Breast epithelium (tissue), 4 donors: ENCODE data around the gene TTLL11. TPM values are rescaled to one million over a fixed set of nuclear protein-coding genes. Genes with fewer than 3 reads are reported as not detected.

Experiments
- DNase-seq, 2 donors: peaks; one replicate each; pipeline ENCODE4 v3.0.0-alpha.2; 2019; ENCODE audit warnings: low spot score in 2 of 2
- H3K27ac ChIP-seq, 2 donors: fragments of 200-600 bp; sonication (generic) in 1 of 2; one replicate each; pipeline ENCODE4 v1.5.1; 2016 to 2019; ENCODE audit warnings: mild to moderate bottlenecking in 1 of 2
- H3K27me3 ChIP-seq, 2 donors: fragments of 200-600 bp; sonication (generic) in 1 of 2; one replicate each; pipeline versions ENCODE4 v1.5.1 to v1.6.0; 2017 to 2019; ENCODE audit warnings: control low read depth in 1 of 2, mild to moderate bottlenecking in 1 of 2
- H3K36me3 ChIP-seq: fragments of 200-600 bp; one replicate; pipeline ENCODE4 v1.5.1; 2019
- H3K4me1 ChIP-seq, 2 donors: fragments of 200-600 bp; sonication (generic); one replicate each; pipeline ENCODE4 v1.5.1; 2016 to 2019; ENCODE audit warnings: control low read depth in 1 of 2
- H3K4me3 ChIP-seq, 3 donors: fragments of 200-600 bp; sonication (generic); 1 replicate in 2 of 3; 2 replicates in 1 of 3; pipeline ENCODE4 v1.5.1; 2016 to 2019; ENCODE audit warnings: mild to moderate bottlenecking in 3 of 3, moderate library complexity in 2 of 3
- H3K9me3 ChIP-seq, 2 donors: fragments of 200-600 bp; sonication (generic) in 1 of 2; one replicate each; pipeline ENCODE4 v1.5.1; 2016 to 2019; ENCODE audit warnings: control low read depth in 1 of 2
- CTCF ChIP-seq, 3 donors: fragments of 450-650 bp; IDR thresholded peaks; one replicate each; pipeline ENCODE4 v1.5.1; 2016 to 2017; ENCODE audit warnings: antibody characterized with exemption in 3 of 3, mild to moderate bottlenecking in 3 of 3, moderate library complexity in 3 of 3
- POLR2A ChIP-seq: fragments of 450-650 bp; IDR thresholded peaks from one replicate; pipeline ENCODE4 v1.6.1; 2016; ENCODE audit warnings: antibody characterized with exemption, mild to moderate bottlenecking, moderate library complexity
- POLR2AphosphoS5 ChIP-seq, 3 donors: sonication (generic); formaldehyde crosslinking; IDR thresholded peaks; one replicate each; pipeline ENCODE4 v1.6.1; 2017; ENCODE audit warnings: antibody characterized with exemption in 3 of 3
- intact Hi-C: fragments of 100-400 bp; cut with DNase I; formaldehyde crosslinking; loops from one replicate; pipeline ENCODE4 v1.15.1; 2023; ENCODE audit warnings: low total_unique reads
- total RNA-seq, 3 donors: library from RNA; depleted of rRNA; stranded (reverse); fragments of >200 nt; gene quantifications; one replicate each; pipeline ENCODE4 v1.1.0, GENCODE V29; 2016

TTLL11 gene
- total RNA-seq, 3 donors from 2014 or later: 9.0 to 12.1 (median 10.0) TPM

- TF ChIP-seq POLR2A (no peak), CTCF (IDR thresholded peaks at IDR 0.05) (no peak), POLR2AphosphoS5 (IDR thresholded peaks at IDR 0.05) (no peak)
- H3K9me3 ChIP-seq: peaks cover 0 to 6% of the 10 kb centered on the region in 2 donors
- no peaks in the 10 kb centered on the region for H3K36me3 ChIP-seq
- no peak for DNase-seq
- H3K27ac ChIP-seq: no peak overlapping the region
- intact Hi-C loops: no loop called here
- no peaks in the 10 kb centered on the region for H3K27me3 ChIP-seq
- no peaks in the 10 kb centered on the region for H3K4me1 ChIP-seq
- H3K4me3 ChIP-seq: no peak overlapping the region
Observed at GRCh38 chr9:122031157-122031556, 62.0 kb downstream of the TTLL11 start.

DNA sequence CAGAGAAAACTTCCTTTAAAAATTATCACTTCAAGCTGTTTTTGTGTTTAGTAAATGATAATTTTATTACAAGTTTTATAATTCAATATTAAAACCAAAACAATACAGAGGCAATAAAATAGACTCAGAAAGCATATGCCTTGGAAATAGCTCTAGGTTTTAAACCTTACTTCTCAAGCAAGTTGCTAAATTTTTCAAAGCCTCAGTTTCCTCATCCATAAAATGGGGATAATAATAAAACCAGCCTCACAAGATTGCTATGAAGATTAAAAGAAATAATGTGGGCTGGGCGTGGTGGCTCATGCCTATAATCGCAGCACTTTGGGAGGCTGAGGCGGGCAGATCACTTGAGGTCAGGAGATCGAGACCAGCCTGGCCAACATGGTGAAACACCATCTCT is 62.8 kb downstream of the TTLL11 start:
- no peak for TF ChIP-seq POLR2AphosphoS5 (IDR thresholded peaks at IDR 0.05)
- no peak for TF ChIP-seq CTCF (IDR thresholded peaks at IDR 0.05)
- no peak for TF ChIP-seq POLR2A
- Histone ChIP-seq H3K4me1 (no peaks in the 10 kb centered on the region), H3K27ac (no peak overlapping the region), H3K4me3 (no peak overlapping the region), H3K27me3 (no peaks in the 10 kb centered on the region), H3K36me3 (no peaks in the 10 kb centered on the region), H3K9me3 (peaks cover 0 to 6% of the 10 kb centered on the region in 2 donors)
- intact Hi-C loops: no loop called here
- DNase-seq: no peak

DNA sequence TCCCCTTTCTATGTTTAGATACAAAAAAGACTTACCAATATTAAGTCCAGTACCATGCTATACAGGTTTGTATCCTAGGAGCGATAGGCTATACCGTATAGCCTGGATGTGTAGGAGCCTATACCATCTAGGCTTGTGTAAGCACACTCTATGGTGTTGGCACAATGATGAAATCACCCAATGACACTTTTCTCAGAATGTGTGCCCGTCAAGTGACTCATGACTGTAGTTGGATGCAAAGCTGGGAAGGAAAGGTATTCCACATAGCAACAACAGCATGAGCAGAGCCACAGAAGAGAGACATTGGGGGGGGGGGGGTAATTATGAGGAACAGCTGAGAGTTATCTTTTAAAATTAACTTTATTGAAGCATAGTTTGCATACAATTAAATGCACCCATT is 63.2 kb downstream of the TTLL11 start:
- peaks cover 0 to 6% of the 10 kb centered on the region in 2 donors for H3K9me3 ChIP-seq
- H3K4me3 ChIP-seq: no peak overlapping the region
- H3K27me3 ChIP-seq: no peaks in the 10 kb centered on the region
- no peaks in the 10 kb centered on the region for H3K4me1 ChIP-seq
- TF ChIP-seq CTCF (IDR thresholded peaks at IDR 0.05): no peak
- TF ChIP-seq POLR2AphosphoS5 (IDR thresholded peaks at IDR 0.05): no peak
- TF ChIP-seq POLR2A: no peak
- no peak for DNase-seq
- no peak overlapping the region for H3K27ac ChIP-seq
- intact Hi-C loops: loop anchor here (10.0 kb wide), 1 partner anchor 1335 kb away; no protein-coding TSS in a partner anchor
- no peaks in the 10 kb centered on the region for H3K36me3 ChIP-seq

- no peak for DNase-seq
- H3K9me3 ChIP-seq: peaks cover 0 to 6% of the 10 kb centered on the region in 2 donors
- TF ChIP-seq CTCF (IDR thresholded peaks at IDR 0.05): no peak
- TF ChIP-seq POLR2A: no peak
- no peak for TF ChIP-seq POLR2AphosphoS5 (IDR thresholded peaks at IDR 0.05)
- no peaks in the 10 kb centered on the region for H3K4me1 ChIP-seq
- intact Hi-C loops: loop anchor here (10.0 kb wide), 1 partner anchor 1337 kb away; no protein-coding TSS in a partner anchor
- no peak overlapping the region for H3K27ac ChIP-seq
- no peak overlapping the region for H3K4me3 ChIP-seq
- H3K36me3 ChIP-seq: no peaks in the 10 kb centered on the region
- H3K27me3 ChIP-seq: no peaks in the 10 kb centered on the region
Observed at GRCh38 chr9:122028089-122028488, 65.0 kb downstream of the TTLL11 start.

- no peaks in the 10 kb centered on the region for H3K27me3 ChIP-seq
- DNase-seq: no peak
- no peak overlapping the region for H3K27ac ChIP-seq
- H3K4me1 ChIP-seq: no peaks in the 10 kb centered on the region
- no peaks in the 10 kb centered on the region for H3K9me3 ChIP-seq
- TF ChIP-seq POLR2A (no peak), POLR2AphosphoS5 (IDR thresholded peaks at IDR 0.05) (no peak), CTCF (IDR thresholded peaks at IDR 0.05) (no peak)
- H3K36me3 ChIP-seq: no peaks in the 10 kb centered on the region
- intact Hi-C loops: loop anchor here (10.0 kb wide), 1 partner anchor 1344 kb away; no protein-coding TSS in a partner anchor
- H3K4me3 ChIP-seq: no peak overlapping the region
Observed at GRCh38 chr9:122020398-122020797, 72.7 kb downstream of the TTLL11 start.
